Measurements from ENCODE around the gene LPO.

The LPO gene

GRCh38 chr17:58315281-58315711 lies 76.9 kb downstream of the LPO start:
- in situ Hi-C loops (cut with MboI; ENCODE audit: low sequenced_read_pairs) = loop anchor here (10.0 kb wide), 1 partner anchor 130 kb away; no protein-coding TSS in a partner anchor

GRCh38 chr17:58315750-58316149 lies 77.4 kb downstream of the LPO start:
- in situ Hi-C loops (cut with MboI; ENCODE audit: low sequenced_read_pairs) = loop anchor here (10.0 kb wide), 1 partner anchor 129 kb away; no protein-coding TSS in a partner anchor

- in situ Hi-C loops (cut with MboI; ENCODE audit: low sequenced_read_pairs) = loop anchor here (10.0 kb wide), 1 partner anchor 128 kb away; no protein-coding TSS in a partner anchor
Measured at GRCh38 chr17:58316260-58316960, 78.0 kb downstream of the LPO start.

DNA sequence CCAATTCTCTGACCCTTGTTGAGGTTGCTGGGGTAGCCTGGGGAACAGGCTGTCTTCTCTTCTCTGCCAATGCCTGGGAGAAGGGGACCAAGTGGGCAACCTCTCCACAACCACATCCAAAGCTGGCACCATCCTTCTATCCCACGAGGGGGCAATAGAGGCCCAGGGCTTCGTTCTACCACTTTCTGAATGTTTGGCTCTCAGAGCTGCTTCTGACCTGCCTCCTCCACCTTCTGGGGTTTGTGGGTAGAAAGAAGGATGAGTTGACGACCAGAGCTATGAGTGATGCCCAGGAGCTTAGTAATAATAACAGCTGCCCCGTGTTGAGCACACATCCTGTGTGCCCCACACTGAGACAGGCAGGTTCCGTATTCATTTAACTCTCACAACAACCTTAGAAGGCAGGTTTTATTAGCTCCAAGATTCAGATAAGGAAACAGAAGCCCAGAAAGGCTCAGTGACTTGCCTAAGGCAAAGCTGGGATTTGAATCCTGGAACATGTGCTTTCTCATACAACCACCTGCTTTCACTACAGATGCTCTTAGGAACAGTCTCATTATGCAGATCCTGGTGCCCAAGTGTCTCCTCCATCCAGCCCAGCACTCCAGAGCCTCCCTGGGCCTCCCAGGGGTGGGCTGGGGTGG lies 79.2 kb downstream of the LPO start:
- in situ Hi-C loops (cut with MboI; ENCODE audit: low sequenced_read_pairs) = loop anchor here (10.0 kb wide), 1 partner anchor 127 kb away; no protein-coding TSS in a partner anchor

- in situ Hi-C loops (cut with MboI; ENCODE audit: low sequenced_read_pairs) = loop anchor here (10.0 kb wide), 1 partner anchor 127 kb away; no protein-coding TSS in a partner anchor
Measured at GRCh38 chr17:58318065-58318481, 79.7 kb downstream of the LPO start.
